HepG2 (cell line): ENCODE data around the gene NSFL1C. TPM values are rescaled to one million over a fixed set of nuclear protein-coding genes. Genes with fewer than 3 reads are reported as not detected.

ENCODE experiments used
- ATF5 ChIP-seq: sonication (generic); formaldehyde crosslinking; IDR thresholded peaks from 2 replicates; pipeline ENCODE4 v1.4.0; 2020; ENCODE audit warnings: mild to moderate bottlenecking, low read depth, missing genetic modification reagents
- ATM ChIP-seq: fragments of 450-650 bp; IDR thresholded peaks from 2 replicates; pipeline ENCODE4 v1.7.1; 2017; ENCODE audit warnings: mild to moderate bottlenecking, borderline replicate concordance
- HOXA3 ChIP-seq: sonication (generic); formaldehyde crosslinking; IDR thresholded peaks from 2 replicates; pipeline ENCODE4 v1.5.0; 2020; ENCODE audit warnings: missing genetic modification reagents
- NCOA2 ChIP-seq: sonication (generic); formaldehyde crosslinking; IDR thresholded peaks from 2 replicates; pipeline ENCODE4 v1.8.0; 2022; ENCODE audit warnings: inconsistent platforms
- NFKB2 ChIP-seq: sonication (generic); formaldehyde crosslinking; IDR thresholded peaks from 2 replicates; pipeline ENCODE4 v1.4.0; 2020; ENCODE audit warnings: missing genetic modification reagents, borderline replicate concordance
- REL ChIP-seq: sonication (generic); formaldehyde crosslinking; conservative IDR thresholded peaks from 2 replicates; pipeline ENCODE4 v1.8.0; 2022; ENCODE audit warnings: mild to moderate bottlenecking, missing genetic modification reagents, moderate library complexity
- SIN3A ChIP-seq: IDR thresholded peaks from 2 replicates; pipeline ENCODE4 v1.6.1; 2011; ENCODE audit warnings: low read depth, mild to moderate bottlenecking, control low read depth, low read length, borderline replicate concordance
- TFAP4 ChIP-seq: sonication (generic); IDR thresholded peaks from 2 replicates; pipeline ENCODE4 v1.6.1; 2016; ENCODE audit warnings: low read depth, borderline replicate concordance
- XRCC5 ChIP-seq: fragments of 200-400 bp; formaldehyde crosslinking; optimal IDR thresholded peaks from 2 replicates; pipeline ENCODE3; 2017; ENCODE audit warnings: mild to moderate bottlenecking, low read length
- YEATS2 ChIP-seq: sonication (generic); formaldehyde crosslinking; IDR thresholded peaks from 2 replicates; pipeline ENCODE4 v1.4.0; 2020; ENCODE audit warnings: missing genetic modification reagents, borderline replicate concordance
- ZBTB43 ChIP-seq: sonication (generic); formaldehyde crosslinking; conservative IDR thresholded peaks from 2 replicates; pipeline ENCODE4 v1.4.0; 2020; ENCODE audit warnings: missing genetic modification reagents
- ZMYM4 ChIP-seq: sonication (generic); formaldehyde crosslinking; IDR thresholded peaks from 2 replicates; pipeline ENCODE4 v1.8.1; 2023; ENCODE audit warnings: mild to moderate bottlenecking, missing genetic modification reagents
- ZNF350 ChIP-seq: sonication (generic); formaldehyde crosslinking; IDR thresholded peaks from 2 replicates; pipeline ENCODE4 v1.4.0; 2020; ENCODE audit warnings: mild to moderate bottlenecking, low read depth, missing genetic modification reagents, borderline replicate concordance
- ZNF775 ChIP-seq: sonication (generic); formaldehyde crosslinking; IDR thresholded peaks from 2 replicates; pipeline ENCODE4 v1.4.0; 2020; ENCODE audit warnings: missing genetic modification reagents, mild to moderate bottlenecking, moderate library complexity, borderline replicate concordance
- ZNF792 ChIP-seq: IDR thresholded peaks from 2 replicates; pipeline ENCODE4 v1.6.1; 2016
- ZNF816 ChIP-seq: sonication (generic); formaldehyde crosslinking; IDR thresholded peaks from 2 replicates; pipeline ENCODE4 v1.8.0; 2022; ENCODE audit warnings: missing genetic modification reagents, mild to moderate bottlenecking, borderline replicate concordance
- ZNF879 ChIP-seq: sonication (generic); formaldehyde crosslinking; IDR thresholded peaks from 2 replicates; pipeline ENCODE4 v1.8.1; 2023; ENCODE audit warnings: missing genetic modification reagents
- polyA plus RNA-seq, 8 experiments: library from polyadenylated mRNA; depleted of rRNA in 3 of 8; stranded (reverse) in 7 of 8; unstranded in 1 of 8; fragments of >200 nt; fragmentation: Illumina TruSeq in 4 of 8; extraction: Trizol in 4 of 8; gene quantifications; 2 replicates each; pipeline versions ENCODE4 v1.2.1 to v1.2.3, GENCODE V29; 2011 to 2016; ENCODE audit warnings: low read depth in 4 of 8, missing spikeins in 1 of 8, mixed read lengths in 1 of 8; ENCODE audit not compliant: insufficient read depth in 1 of 8
- total RNA-seq, 5 experiments: library from RNA; depleted of rRNA; stranded (reverse); fragments of >200 nt; fragmentation: Illumina TruSeq; extraction: Trizol; gene quantifications; 2 replicates each; pipeline ENCODE4 v1.2.3, GENCODE V29; 2016; ENCODE audit warnings: low read depth in 1 of 5
- TF ChIP-seq, protein P1 (sequence below): sonication (generic); formaldehyde crosslinking; IDR thresholded peaks from 2 replicates; pipeline ENCODE4 v1.5.0; 2020; ENCODE audit warnings: mild to moderate bottlenecking, missing genetic modification reagents
- TF ChIP-seq, protein P2 (sequence below): sonication (generic); formaldehyde crosslinking; IDR thresholded peaks from 2 replicates; pipeline ENCODE4 v1.8.0; 2022; ENCODE audit warnings: mild to moderate bottlenecking, missing genetic modification reagents, moderate library complexity
- TF ChIP-seq, protein P3 (sequence below): sonication (generic); formaldehyde crosslinking; IDR thresholded peaks from 2 replicates; pipeline ENCODE4 v1.4.0; 2020; ENCODE audit warnings: mild to moderate bottlenecking, missing genetic modification reagents, borderline replicate concordance

Gene NSFL1C
- total and polyA plus RNA-seq, 2 of the 13 experiments (the other 11 are each of a cell fraction or from before 2014, with no cell fraction given): 22.9 to 62.7 TPM

- TF ChIP-seq, protein P1, sequence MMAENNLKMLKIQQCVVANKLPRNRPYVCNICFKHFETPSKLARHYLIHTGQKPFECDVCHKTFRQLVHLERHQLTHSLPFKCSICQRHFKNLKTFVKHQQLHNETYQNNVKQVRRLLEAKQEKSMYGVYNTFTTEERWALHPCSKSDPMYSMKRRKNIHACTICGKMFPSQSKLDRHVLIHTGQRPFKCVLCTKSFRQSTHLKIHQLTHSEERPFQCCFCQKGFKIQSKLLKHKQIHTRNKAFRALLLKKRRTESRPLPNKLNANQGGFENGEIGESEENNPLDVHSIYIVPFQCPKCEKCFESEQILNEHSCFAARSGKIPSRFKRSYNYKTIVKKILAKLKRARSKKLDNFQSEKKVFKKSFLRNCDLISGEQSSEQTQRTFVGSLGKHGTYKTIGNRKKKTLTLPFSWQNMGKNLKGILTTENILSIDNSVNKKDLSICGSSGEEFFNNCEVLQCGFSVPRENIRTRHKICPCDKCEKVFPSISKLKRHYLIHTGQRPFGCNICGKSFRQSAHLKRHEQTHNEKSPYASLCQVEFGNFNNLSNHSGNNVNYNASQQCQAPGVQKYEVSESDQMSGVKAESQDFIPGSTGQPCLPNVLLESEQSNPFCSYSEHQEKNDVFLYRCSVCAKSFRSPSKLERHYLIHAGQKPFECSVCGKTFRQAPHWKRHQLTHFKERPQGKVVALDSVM (CRISPR knock-in tag): no peak
- TF ChIP-seq ZBTB43 (CRISPR knock-in tag) (no peak), ZMYM4 (CRISPR knock-in tag) (peak; percentile 84), YEATS2 (CRISPR knock-in tag) (peak; percentile 65; the same call in 1 of the 2 replicates), ATM (no peak), HOXA3 (CRISPR knock-in tag) (peak; percentile 77), ZNF775 (CRISPR knock-in tag) (no peak), ZNF879 (CRISPR knock-in tag) (no peak), SIN3A (no peak), NFKB2 (CRISPR knock-in tag) (no peak), TFAP4 (peak; percentile 18; the same call in 1 of the 2 replicates), NCOA2 (CRISPR knock-in tag) (peak; percentile 39; the same call in 1 of the 2 replicates), REL (CRISPR knock-in tag) (no peak), ATF5 (CRISPR knock-in tag) (no peak), ZNF792 (peak; percentile 94), ZNF816 (no peak), ZNF350 (peak; percentile 74), XRCC5 (peak; percentile 98)
- TF ChIP-seq, protein P2, sequence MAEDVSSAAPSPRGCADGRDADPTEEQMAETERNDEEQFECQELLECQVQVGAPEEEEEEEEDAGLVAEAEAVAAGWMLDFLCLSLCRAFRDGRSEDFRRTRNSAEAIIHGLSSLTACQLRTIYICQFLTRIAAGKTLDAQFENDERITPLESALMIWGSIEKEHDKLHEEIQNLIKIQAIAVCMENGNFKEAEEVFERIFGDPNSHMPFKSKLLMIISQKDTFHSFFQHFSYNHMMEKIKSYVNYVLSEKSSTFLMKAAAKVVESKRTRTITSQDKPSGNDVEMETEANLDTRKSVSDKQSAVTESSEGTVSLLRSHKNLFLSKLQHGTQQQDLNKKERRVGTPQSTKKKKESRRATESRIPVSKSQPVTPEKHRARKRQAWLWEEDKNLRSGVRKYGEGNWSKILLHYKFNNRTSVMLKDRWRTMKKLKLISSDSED (CRISPR knock-in tag): no peak
- TF ChIP-seq, protein P3, sequence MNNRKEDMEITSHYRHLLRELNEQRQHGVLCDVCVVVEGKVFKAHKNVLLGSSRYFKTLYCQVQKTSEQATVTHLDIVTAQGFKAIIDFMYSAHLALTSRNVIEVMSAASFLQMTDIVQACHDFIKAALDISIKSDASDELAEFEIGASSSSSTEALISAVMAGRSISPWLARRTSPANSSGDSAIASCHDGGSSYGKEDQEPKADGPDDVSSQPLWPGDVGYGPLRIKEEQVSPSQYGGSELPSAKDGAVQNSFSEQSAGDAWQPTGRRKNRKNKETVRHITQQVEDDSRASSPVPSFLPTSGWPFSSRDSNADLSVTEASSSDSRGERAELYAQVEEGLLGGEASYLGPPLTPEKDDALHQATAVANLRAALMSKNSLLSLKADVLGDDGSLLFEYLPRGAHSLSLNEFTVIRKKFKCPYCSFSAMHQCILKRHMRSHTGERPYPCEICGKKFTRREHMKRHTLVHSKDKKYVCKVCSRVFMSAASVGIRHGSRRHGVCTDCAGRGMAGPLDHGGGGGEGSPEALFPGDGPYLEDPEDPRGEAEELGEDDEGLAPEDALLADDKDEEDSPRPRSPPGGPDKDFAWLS: no peak
Measured at GRCh38 chr20:1469925-1470571, 3.4 kb upstream of the NSFL1C start (continued).
